Fibroblast of mammary gland (primary cell): ENCODE results near the gene MCM8.

ENCODE experiments used
- DNase-seq: peaks from one replicate; pipeline ENCODE4 v3.0.0-alpha.2; 2010; ENCODE audit warnings: low read depth
- H3K4me3 ChIP-seq: 2 replicates; pipeline ENCODE4 v1.5.1; 2011; ENCODE audit warnings: low read depth, mild to moderate bottlenecking, low read length, moderate library complexity; ENCODE audit not compliant: control insufficient read depth
- CTCF ChIP-seq: conservative IDR thresholded peaks from 2 replicates; pipeline ENCODE4 v1.5.1; 2011; ENCODE audit warnings: low read depth, low read length, inconsistent platforms; ENCODE audit not compliant: control insufficient read depth, insufficient read depth

Gene MCM8

DNA sequence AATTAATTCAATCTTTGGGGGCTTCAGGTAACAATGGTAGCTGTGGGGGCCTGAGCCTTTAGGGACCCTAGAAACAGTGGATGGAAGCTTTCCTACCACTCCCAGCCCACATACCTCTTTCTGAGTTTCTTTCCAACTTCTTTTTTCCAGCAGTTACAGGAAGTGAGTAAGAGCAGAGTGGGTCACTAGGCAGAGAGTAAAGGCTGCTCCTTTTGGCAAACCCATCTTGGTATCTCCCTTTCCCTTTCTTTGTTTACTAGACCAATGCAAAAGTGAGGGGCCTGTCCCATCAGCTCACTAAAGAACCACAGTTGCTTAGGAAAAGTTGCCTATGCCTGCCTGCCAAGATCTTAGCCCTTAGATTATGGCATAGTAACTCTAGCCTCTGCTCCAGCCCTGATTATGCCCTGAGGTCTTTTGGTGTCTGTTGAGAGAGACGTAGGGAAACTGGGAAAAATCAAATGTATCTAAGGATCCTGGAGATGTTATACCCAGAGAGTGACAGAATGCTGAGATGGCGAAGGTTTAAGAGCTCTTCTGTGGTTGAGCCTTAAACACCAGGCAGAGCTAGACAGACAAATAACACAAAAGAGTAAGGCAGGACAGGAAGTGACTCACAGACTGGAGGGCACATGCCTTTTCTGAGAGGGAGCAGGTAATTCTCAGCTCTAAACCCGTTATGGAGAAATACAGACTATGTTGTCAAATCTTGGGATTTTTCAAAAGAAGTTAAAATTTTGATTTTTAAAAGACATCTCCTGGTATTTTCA is 31.4 kb upstream of the MCM8 start:
- TF ChIP-seq CTCF: no peak
- DNase-seq: peak; percentile 45

DNA sequence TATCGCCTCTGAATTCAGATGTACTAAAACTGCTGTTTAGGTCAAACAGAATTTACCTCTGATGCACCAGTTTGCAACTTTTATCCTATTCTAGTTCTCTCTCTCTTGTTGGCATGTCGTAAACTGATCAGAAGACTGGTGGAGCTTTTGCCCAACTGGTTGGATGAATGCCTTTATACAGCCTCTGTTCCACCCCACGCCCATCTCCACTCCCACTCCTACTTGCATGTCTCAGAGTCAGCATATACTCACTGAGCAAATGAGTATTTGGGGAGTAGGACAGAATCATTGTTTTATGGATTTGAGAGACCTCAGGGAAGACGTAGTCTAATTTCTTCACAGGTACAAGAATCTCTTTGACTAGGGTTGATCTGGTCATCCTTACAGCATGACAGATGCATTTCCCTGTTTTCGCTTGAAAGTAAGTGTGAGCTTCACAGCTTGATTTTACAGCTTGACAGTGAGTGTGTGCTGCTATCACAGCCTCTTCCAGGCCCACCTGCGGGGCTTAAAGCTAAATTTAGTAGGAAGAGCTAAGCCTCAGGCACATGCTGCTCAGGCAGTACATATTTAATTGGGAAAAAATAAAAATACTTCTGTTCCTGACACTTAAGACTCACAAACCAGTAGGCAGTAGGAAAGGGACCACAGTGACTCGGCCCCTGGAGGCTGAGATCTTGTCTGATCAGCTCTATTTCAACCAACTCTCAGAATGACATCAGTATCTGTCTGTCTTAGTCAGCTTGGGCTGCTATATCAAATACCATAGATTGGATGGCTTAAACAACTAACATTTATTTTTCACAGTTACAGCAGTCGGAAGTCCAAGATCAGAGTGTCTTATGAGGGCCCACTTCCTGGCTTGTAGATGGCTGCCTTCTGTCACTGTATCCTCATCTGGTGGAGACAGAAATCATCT is 30.6 kb upstream of the MCM8 start:
- TF ChIP-seq CTCF: no peak
- DNase-seq: no peak
- H3K4me3 ChIP-seq: no peak overlapping the region

More for the DNA sequence above, 31.4 kb upstream of the MCM8 start:
- H3K4me3 ChIP-seq: no peak overlapping the region

DNA sequence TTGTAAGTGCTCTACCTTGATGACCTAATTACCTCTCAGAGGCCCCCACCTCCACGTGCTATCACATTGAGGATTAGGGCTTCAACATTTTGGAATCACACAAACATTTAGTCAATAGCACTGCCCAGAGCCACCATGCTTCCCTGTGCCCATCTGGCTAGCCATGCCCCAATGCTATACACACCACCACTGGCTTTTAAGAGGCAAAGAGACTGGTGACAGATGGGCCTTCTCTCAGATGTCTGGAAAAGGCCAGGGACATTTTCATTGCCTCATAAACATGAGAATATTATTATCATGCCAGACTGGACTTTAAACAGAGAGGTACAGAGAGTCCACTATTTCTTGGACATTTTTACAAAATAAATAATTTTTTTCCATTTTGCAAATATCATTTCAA is 29.9 kb upstream of the MCM8 start:
- TF ChIP-seq CTCF: no peak
- DNase-seq: no peak
- no peak overlapping the region for H3K4me3 ChIP-seq

- no peak overlapping the region for H3K4me3 ChIP-seq
- DNase-seq: no peak
- no peak for TF ChIP-seq CTCF
Measured at GRCh38 chr20:5923493-5923892, 27.0 kb upstream of the MCM8 start.

- no peak for TF ChIP-seq CTCF
- no peak overlapping the region for H3K4me3 ChIP-seq
- no peak for DNase-seq
Measured at GRCh38 chr20:5925551-5925950, 24.9 kb upstream of the MCM8 start.

DNA sequence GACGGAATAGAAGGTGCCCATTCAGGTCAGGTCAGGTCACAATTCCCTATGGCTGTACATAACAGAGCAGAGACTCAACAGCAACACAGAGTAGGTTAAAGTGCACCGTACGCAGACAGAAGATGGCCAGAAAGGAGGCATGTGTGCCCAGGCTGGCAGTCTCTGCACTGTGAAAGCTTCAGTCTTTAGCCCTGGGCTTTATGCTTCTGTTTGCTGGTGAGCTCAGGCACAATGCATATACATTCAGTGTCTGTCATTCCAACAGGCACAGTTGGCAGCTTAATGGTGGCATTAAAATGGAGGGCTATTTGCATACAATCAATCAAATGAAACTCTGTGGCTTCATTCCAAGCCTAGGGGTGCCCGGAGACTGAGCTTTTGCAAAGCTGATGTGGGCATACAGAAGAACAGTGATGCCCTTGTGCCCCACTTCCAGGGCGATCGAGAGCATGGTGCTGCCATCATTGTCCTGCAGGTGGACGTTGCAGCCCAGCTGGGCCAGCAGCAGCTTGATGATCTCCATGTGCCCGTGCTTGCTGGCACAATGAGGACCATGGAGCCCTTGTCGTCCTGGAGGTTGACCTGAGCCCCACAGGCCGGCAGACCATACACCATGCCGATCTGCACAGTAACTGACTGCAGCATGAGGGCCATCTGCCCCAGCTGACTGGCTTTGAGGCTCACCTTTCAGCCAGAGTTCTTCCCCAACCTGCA is 22.5 kb upstream of the MCM8 start:
- no peak overlapping the region for H3K4me3 ChIP-seq
- no peak for DNase-seq
- no peak for TF ChIP-seq CTCF
